ENCODE data around the gene JMJD6.
A peak's percentile ranks its signal among the peaks of the same experiment; 100 is the strongest.

The JMJD6 gene

DNA sequence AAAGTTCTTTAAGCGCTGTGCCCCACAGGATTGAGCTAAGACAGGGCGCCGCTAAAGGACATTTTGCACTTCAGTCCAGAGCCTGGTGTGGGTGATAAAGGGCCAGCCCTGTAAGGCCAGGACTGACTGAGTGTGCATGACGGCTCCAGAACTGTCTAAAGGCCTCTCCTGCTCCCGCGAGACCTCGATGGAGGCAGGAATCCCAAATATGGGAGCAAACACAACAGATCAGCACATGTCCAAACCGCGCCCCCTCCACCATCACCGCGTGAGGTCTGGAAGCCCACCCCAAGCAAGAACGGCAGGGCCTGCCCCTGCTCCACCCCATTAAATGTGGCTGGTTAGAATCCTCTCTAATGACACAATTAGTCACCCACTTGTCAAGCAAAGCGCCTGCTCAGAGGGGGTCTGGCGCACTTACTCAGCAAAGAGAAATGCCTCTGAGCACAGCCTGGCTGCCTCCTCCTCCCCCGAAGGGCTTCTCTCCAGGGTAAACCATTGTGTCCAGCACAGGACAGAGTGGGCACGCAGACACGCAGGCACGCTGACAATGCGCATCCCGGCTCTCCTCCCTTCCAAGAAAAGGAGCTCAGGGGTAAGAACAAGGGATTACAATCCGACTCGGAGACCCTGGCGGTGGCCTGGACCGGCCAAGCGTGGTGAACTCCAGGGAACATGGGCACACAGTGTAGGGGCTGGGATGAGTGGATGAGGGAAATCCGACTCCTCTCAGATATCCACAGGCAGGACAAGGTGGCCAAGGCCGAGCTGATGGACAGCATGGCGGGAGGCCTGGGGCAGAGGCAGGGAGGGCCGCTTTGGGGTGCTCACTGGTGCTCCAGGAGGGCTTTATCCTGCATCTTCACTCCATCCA, 17.1 kb downstream of the JMJD6 start:
- 13 to 14% methylated on average over 29 of the region's 29 CpGs for WGBS, 2 experiments

DNA sequence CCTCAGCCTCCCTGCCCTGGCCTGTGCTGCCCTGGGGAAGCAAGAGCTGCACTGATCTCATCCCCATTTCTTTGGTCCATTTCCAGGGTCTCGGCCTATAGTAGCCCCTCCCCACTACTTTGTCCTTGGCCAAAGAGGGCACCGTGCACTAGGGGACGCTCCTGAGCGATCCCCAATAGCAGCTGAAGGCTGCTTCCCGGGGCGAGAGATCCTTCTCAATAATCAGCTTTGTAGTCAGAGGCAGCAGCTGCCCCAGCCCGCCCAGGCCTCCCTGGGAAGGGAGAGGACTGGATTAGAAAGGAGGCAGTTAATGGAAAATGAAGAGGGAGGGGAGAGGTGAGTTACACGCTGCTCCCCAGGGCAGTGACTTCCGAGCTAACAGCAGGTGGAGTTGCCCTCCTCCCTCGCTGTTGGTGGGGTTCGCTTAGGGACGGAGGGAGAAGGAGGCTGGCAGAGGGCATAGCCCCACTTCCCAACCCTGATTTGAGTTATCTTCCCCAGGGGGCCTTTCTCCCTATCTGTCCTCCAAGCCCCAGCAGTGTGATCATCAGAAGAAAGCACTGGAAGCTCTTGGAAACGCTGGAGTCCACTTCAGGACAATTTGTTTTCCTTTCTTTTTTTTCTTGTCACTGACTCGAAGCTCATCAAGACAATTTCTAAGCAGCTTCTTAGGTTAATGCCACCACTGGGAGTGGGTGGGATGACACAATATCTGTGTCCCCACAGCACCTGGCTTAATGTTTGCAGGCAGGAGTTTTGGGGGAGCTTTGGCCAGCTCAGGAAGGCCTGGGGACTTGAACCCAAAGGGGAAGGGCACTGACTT, 18.2 kb downstream of the JMJD6 start:
- Histone ChIP-seq H3K4me1 (ENCODE audit: control insufficient read depth, insufficient read depth, low read length) (peaks cover 26% of the 10 kb centered on the region), H3K27ac (ENCODE audit: insufficient read depth, low read depth, low read length, poor library complexity, severe bottlenecking) (peak overlapping the region; percentile 69), H3K27me3 (ENCODE audit: control insufficient read depth, insufficient read depth, low read length, poor library complexity, severe bottlenecking) (peaks cover 30% of the 10 kb centered on the region), H3K9me3 (ENCODE audit: control insufficient read depth, low read length) (no peaks in the 10 kb centered on the region), H3K4me3 (ENCODE audit: insufficient read depth, low read depth, low read length) (no peak overlapping the region), H3K36me3 (ENCODE audit: control insufficient read depth, insufficient read depth, low read length) (no peaks in the 10 kb centered on the region)
- 8 to 9% methylated on average over 14 of the region's 14 CpGs for WGBS, 2 experiments

More for the DNA sequence above, 17.1 kb downstream of the JMJD6 start:
- Histone ChIP-seq H3K27me3 (ENCODE audit: control insufficient read depth, insufficient read depth, low read length, poor library complexity, severe bottlenecking) (peaks cover 30% of the 10 kb centered on the region), H3K4me3 (ENCODE audit: insufficient read depth, low read depth, low read length) (peak overlapping the region; percentile 50), H3K27ac (ENCODE audit: insufficient read depth, low read depth, low read length, poor library complexity, severe bottlenecking) (peak overlapping the region; percentile 48), H3K4me1 (ENCODE audit: control insufficient read depth, insufficient read depth, low read length) (peaks cover 26% of the 10 kb centered on the region), H3K36me3 (ENCODE audit: control insufficient read depth, insufficient read depth, low read length) (no peaks in the 10 kb centered on the region), H3K9me3 (ENCODE audit: control insufficient read depth, low read length) (no peaks in the 10 kb centered on the region)

DNA sequence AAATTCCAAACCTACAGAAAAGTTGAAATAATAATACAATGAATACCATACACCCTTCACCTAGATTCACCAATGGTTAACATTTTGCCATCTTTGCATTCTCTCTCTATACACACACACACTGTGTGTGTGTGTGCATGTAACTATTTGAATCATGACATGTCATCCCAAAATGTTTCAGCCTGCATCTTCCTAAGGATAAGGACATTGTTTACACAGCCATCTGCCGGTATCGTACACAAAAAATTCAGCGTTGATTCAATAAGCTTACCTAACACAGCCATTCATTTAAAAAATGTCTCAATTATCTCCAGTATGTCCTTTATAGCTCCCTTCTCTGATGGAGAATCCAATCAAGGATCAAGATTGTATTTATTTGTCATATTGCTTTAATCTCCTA, 19.6 kb downstream of the JMJD6 start:
- H3K4me3 ChIP-seq (ENCODE audit: insufficient read depth, low read depth, low read length) = no peak overlapping the region
- no peaks in the 10 kb centered on the region for H3K36me3 ChIP-seq (ENCODE audit: control insufficient read depth, insufficient read depth, low read length)
- H3K27ac ChIP-seq (ENCODE audit: insufficient read depth, low read depth, low read length, poor library complexity, severe bottlenecking) = no peak overlapping the region
- H3K27me3 ChIP-seq (ENCODE audit: control insufficient read depth, insufficient read depth, low read length, poor library complexity, severe bottlenecking) = peaks cover 30% of the 10 kb centered on the region
- no peaks in the 10 kb centered on the region for H3K9me3 ChIP-seq (ENCODE audit: control insufficient read depth, low read length)
- WGBS, 2 experiments = 95 to 98% methylated on average over 3 of the region's 3 CpGs
- H3K4me1 ChIP-seq (ENCODE audit: control insufficient read depth, insufficient read depth, low read length) = peaks cover 26% of the 10 kb centered on the region

DNA sequence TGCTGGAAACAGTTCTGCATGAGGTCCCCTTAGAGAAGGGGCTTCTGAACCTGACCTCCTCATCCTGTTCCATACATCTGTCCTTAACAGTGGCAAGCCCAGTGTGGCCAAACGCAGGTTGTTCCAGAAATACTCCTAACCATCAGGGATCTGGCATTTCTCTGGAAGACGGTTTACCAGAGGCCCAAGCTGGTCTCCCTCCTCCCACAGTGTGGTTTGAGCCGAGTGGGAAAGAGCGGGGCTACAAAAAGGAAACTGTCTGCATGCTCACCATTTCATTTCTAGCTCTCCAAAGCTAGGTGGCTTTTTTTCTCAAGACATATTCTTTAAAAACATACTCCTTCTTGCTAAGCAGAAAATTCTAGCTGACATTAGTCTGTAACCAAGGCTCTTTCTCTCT, 21.6 kb downstream of the JMJD6 start:
- no peak overlapping the region for H3K27ac ChIP-seq (ENCODE audit: insufficient read depth, low read depth, low read length, poor library complexity, severe bottlenecking)
- no peak overlapping the region for H3K4me3 ChIP-seq (ENCODE audit: insufficient read depth, low read depth, low read length)
- H3K36me3 ChIP-seq (ENCODE audit: control insufficient read depth, insufficient read depth, low read length) = no peaks in the 10 kb centered on the region
- peaks cover 20% of the 10 kb centered on the region for H3K27me3 ChIP-seq (ENCODE audit: control insufficient read depth, insufficient read depth, low read length, poor library complexity, severe bottlenecking)
- 91 to 93% methylated on average over 4 of the region's 4 CpGs for WGBS, 2 experiments
- H3K9me3 ChIP-seq (ENCODE audit: control insufficient read depth, low read length) = no peaks in the 10 kb centered on the region
- peaks cover 34% of the 10 kb centered on the region for H3K4me1 ChIP-seq (ENCODE audit: control insufficient read depth, insufficient read depth, low read length)

DNA sequence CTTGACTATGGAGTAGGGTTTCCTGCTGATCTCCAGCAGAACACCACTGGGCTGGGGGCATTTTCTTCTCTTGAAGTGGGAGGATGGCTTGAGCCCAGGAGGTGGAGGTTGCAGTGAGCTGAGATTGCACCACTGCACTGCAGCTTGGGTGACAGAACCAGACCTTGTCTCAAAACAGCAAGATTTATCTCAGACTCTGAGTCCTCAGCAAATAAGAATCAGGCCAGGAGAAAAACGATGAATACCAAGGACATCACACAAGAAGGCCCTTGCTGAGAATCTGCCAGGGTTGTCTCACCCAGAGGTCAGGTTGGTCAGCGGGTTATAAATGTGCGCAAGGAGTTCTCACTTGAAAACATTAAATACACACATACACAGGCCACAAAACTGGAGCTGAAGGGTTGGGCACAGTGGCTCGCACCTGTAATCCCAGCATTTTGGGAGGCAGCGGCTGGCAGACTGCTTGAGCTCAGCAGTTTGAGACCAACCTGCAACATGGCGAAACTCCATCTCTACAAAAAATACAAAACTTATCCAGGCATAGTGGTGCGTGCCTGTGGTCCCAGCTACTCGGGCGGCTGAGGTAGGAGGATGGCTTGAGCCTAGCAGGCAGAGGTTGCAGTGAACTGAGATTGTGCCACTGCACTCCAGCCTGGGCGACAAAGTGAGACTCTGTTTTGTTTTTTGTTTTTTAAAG, 23.3 kb downstream of the JMJD6 start:
- H3K4me3 ChIP-seq (ENCODE audit: insufficient read depth, low read depth, low read length) = no peak overlapping the region
- H3K27me3 ChIP-seq (ENCODE audit: control insufficient read depth, insufficient read depth, low read length, poor library complexity, severe bottlenecking) = peaks cover 3% of the 10 kb centered on the region
- H3K9me3 ChIP-seq (ENCODE audit: control insufficient read depth, low read length) = no peaks in the 10 kb centered on the region
- H3K4me1 ChIP-seq (ENCODE audit: control insufficient read depth, insufficient read depth, low read length) = peaks cover 25% of the 10 kb centered on the region
- no peak overlapping the region for H3K27ac ChIP-seq (ENCODE audit: insufficient read depth, low read depth, low read length, poor library complexity, severe bottlenecking)
- 95 to 96% methylated on average over 10 of the region's 10 CpGs for WGBS, 2 experiments
- no peaks in the 10 kb centered on the region for H3K36me3 ChIP-seq (ENCODE audit: control insufficient read depth, insufficient read depth, low read length)

DNA sequence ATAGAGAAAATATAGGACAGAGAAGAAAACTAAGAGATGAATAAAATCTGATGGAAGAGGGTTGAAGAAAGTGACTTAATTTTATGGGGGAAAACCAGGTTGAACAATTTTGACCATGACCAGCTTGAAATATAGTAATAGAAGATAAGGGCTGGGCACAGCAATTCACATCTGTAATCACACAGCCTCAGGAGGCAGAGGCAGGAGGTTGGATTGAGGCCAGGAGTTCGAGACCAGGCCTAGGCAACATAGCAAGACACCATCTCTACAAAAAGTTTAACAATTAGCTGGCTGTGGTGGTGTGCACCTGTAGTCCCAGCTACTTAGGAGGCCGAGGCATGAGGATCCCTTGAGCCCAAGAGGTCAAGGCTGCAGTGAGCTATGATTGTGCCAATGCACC, 24.3 kb downstream of the JMJD6 start:
- Histone ChIP-seq H3K27ac (ENCODE audit: insufficient read depth, low read depth, low read length, poor library complexity, severe bottlenecking) (no peak overlapping the region), H3K4me1 (ENCODE audit: control insufficient read depth, insufficient read depth, low read length) (peaks cover 34% of the 10 kb centered on the region), H3K4me3 (ENCODE audit: insufficient read depth, low read depth, low read length) (no peak overlapping the region), H3K9me3 (ENCODE audit: control insufficient read depth, low read length) (no peaks in the 10 kb centered on the region), H3K36me3 (ENCODE audit: control insufficient read depth, insufficient read depth, low read length) (no peaks in the 10 kb centered on the region), H3K27me3 (ENCODE audit: control insufficient read depth, insufficient read depth, low read length, poor library complexity, severe bottlenecking) (no peaks in the 10 kb centered on the region)
- 35 to 44% methylated on average over 2 of the region's 2 CpGs for WGBS, 2 experiments

DNA sequence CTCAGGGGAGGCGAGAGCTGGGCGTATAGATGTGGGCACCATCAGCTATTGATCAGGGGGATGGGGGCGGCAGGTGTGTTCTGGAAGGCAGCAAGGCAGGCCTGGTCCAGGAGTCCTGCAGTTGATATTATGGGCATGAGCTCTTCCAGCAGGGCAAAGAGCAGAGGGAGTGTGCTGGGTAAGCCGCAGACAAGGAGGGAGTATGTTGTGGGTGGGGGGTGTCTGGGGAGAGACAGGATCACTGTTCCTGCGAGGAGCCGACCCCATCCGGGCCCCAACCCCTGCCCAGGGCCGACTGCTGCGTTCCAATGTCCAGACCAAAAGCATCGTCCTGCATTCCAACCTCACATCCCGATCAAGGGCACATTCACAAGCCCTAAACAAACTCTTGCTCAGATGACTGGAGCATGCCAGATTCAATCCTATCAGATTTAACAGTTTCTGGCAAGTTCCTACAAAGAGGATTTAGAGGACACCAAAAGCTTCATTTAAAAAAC, 24.9 kb downstream of the JMJD6 start:
- WGBS, 2 experiments = 67 to 73% methylated on average over 11 of the region's 11 CpGs
- H3K27me3 ChIP-seq (ENCODE audit: control insufficient read depth, insufficient read depth, low read length, poor library complexity, severe bottlenecking) = no peaks in the 10 kb centered on the region
- no peak overlapping the region for H3K27ac ChIP-seq (ENCODE audit: insufficient read depth, low read depth, low read length, poor library complexity, severe bottlenecking)
- H3K9me3 ChIP-seq (ENCODE audit: control insufficient read depth, low read length) = no peaks in the 10 kb centered on the region
- H3K4me3 ChIP-seq (ENCODE audit: insufficient read depth, low read depth, low read length) = no peak overlapping the region
- no peaks in the 10 kb centered on the region for H3K36me3 ChIP-seq (ENCODE audit: control insufficient read depth, insufficient read depth, low read length)
- peaks cover 38% of the 10 kb centered on the region for H3K4me1 ChIP-seq (ENCODE audit: control insufficient read depth, insufficient read depth, low read length)

DNA sequence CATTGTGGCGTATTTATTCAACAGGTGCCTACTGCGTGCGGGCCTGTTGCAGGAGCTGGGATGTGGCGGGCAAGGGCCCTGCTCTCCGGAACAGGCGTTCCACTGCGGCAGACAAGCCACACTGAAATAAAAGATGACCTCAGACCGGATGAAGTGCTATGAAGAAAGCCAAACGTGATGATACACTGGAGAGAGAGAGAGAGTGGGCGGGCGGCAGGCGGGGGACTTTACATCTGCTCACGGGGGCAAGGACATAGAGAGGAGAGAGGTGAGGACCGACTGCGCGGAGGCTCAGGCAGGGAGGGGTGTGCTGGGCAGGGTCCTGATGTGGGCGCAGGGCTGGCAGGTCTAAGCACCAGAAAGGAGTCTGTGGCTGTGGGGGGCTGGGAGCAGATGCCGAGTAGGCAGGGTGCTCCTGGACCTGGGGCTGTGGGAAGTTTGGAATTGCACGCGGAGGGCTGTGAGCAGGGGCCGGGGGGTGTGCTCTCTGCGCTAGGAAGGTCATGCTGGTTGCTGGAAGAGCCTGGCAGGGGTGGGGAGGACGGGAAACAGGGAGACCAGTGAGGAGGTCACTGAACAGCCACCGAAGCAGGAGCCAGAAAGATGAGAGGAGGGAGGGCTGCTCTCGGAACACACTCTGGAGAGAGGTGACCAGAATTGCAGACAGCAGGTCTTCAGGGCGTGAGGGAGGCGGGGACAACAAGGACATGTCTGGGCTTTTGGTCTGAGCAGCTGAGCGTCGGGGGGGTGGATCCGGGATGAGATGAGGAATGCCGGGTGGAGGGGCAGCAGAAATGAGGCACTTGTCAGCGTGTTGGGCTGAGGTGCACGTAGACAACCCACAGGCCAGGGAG, 25.6 kb downstream of the JMJD6 start:
- H3K4me1 ChIP-seq (ENCODE audit: control insufficient read depth, insufficient read depth, low read length) = peaks cover 38% of the 10 kb centered on the region
- no peaks in the 10 kb centered on the region for H3K36me3 ChIP-seq (ENCODE audit: control insufficient read depth, insufficient read depth, low read length)
- H3K4me3 ChIP-seq (ENCODE audit: insufficient read depth, low read depth, low read length) = no peak overlapping the region
- H3K27me3 ChIP-seq (ENCODE audit: control insufficient read depth, insufficient read depth, low read length, poor library complexity, severe bottlenecking) = no peaks in the 10 kb centered on the region
- no peaks in the 10 kb centered on the region for H3K9me3 ChIP-seq (ENCODE audit: control insufficient read depth, low read length)
- no peak overlapping the region for H3K27ac ChIP-seq (ENCODE audit: insufficient read depth, low read depth, low read length, poor library complexity, severe bottlenecking)
- WGBS, 2 experiments = 58% methylated on average over 32 to 33 of the region's 33 CpGs

DNA sequence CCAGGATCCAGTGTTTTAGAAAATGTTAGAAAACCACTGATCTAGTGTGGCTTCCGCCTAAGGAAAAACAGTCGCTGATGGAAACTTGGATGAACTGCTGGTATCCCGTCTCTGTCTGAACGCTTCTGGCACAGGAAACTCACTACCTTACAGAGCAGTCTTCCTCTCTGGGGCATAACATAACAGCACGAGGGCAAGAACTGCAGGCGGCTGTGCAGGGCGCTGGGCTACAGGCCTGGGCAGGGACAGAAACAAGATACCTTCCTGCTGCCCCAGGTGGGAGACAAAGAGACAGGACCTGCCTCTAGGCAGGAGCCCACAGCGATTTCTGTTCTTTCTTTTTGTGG, 26.2 kb downstream of the JMJD6 start:
- Histone ChIP-seq H3K4me3 (ENCODE audit: insufficient read depth, low read depth, low read length) (no peak overlapping the region), H3K4me1 (ENCODE audit: control insufficient read depth, insufficient read depth, low read length) (peaks cover 38% of the 10 kb centered on the region), H3K36me3 (ENCODE audit: control insufficient read depth, insufficient read depth, low read length) (no peaks in the 10 kb centered on the region), H3K27me3 (ENCODE audit: control insufficient read depth, insufficient read depth, low read length, poor library complexity, severe bottlenecking) (no peaks in the 10 kb centered on the region), H3K9me3 (ENCODE audit: control insufficient read depth, low read length) (no peaks in the 10 kb centered on the region), H3K27ac (ENCODE audit: insufficient read depth, low read depth, low read length, poor library complexity, severe bottlenecking) (no peak overlapping the region)
- 85 to 86% methylated on average over 8 of the region's 8 CpGs for WGBS, 2 experiments
